H1 (cell line): ENCODE data around the gene GPT2. TPM values are rescaled to one million over a fixed set of nuclear protein-coding genes. Genes with fewer than 3 reads are reported as not detected.

Experiments
- CTCF ChIA-PET: fragments of 300-600 bp; sonication (Branson Sonifier 250); formaldehyde crosslinking; loops from one replicate; lab custom pipeline; 2021; ENCODE audit not compliant: partially characterized antibody; lab: Charles Lee
- POLR2A ChIA-PET: fragments of 300-600 bp; sonication (Branson Sonifier 250); formaldehyde crosslinking; loops from one replicate; lab custom pipeline; 2021; ENCODE audit warnings: inconsistent platforms; ENCODE audit not compliant: partially characterized antibody; lab: Charles Lee
- DNase-seq, 2 experiments: peaks; one replicate each; pipeline versions ENCODE4 v3.0.0 to v3.0.0-alpha.2; 2010 to 2022; ENCODE audit warnings: low spot score in 2 of 2, low read depth in 1 of 2, mixed read lengths in 1 of 2
- FAIRE-seq: peaks from 2 replicates; lab custom pipeline; 2011; peaks lifted over from hg19 to GRCh38; lab: Jason Lieb, UNC
- H2AFZ ChIP-seq: 2 replicates; pipeline ENCODE4 v1.8.1; 2012; ENCODE audit warnings: low read length, inconsistent platforms
- H2AK5ac ChIP-seq: 2 replicates; pipeline ENCODE4 v1.6.1; 2013; ENCODE audit warnings: low read depth, low read length
- H2BK120ac ChIP-seq: replicated peaks from 2 replicates; pipeline ENCODE3; 2013; ENCODE audit warnings: low read depth, low read length, inconsistent platforms
- H2BK12ac ChIP-seq: 2 replicates; pipeline ENCODE4 v1.6.1; 2013; ENCODE audit warnings: low read depth, low read length
- H2BK15ac ChIP-seq: 2 replicates; pipeline ENCODE4 v1.6.1; 2013; ENCODE audit warnings: low read length
- H2BK20ac ChIP-seq: 2 replicates; pipeline ENCODE4 v1.6.1; 2013; ENCODE audit warnings: low read length
- H2BK5ac ChIP-seq: 2 replicates; pipeline ENCODE4 v1.6.1; 2013; ENCODE audit warnings: low read depth, low read length
- H3K14ac ChIP-seq: 2 replicates; pipeline ENCODE4 v1.6.1; 2013; ENCODE audit warnings: inconsistent platforms; ENCODE audit not compliant: insufficient read length
- H3K18ac ChIP-seq: 2 replicates; pipeline ENCODE4 v1.6.1; 2013; ENCODE audit warnings: low read length; ENCODE audit errors: extremely low read depth
- H3K23ac ChIP-seq: 2 replicates; pipeline ENCODE4 v1.6.1; 2013; ENCODE audit warnings: inconsistent platforms; ENCODE audit not compliant: insufficient read length
- H3K23me2 ChIP-seq: 2 replicates; pipeline ENCODE4 v1.6.1; 2013; ENCODE audit warnings: low read depth, low read length
- H3K27ac ChIP-seq: 2 replicates; pipeline ENCODE4 v1.6.1; 2011; ENCODE audit warnings: low read depth, low read length, inconsistent platforms
- H3K27me3 ChIP-seq, 4 experiments: replicated peaks in 1 of 4; 1 replicate in 1 of 4; 2 replicates in 3 of 4; pipeline versions ENCODE4 v1.6.1 to v1.8.1; 2011 to 2013; ENCODE audit warnings: low read length in 3 of 4, mild to moderate bottlenecking in 3 of 4, inconsistent platforms in 2 of 4, mixed read lengths in 2 of 4, moderate library complexity in 1 of 4; ENCODE audit not compliant: control insufficient read depth in 3 of 4, insufficient read depth in 3 of 4; ENCODE audit errors: extremely low read depth in 1 of 4
- H3K36me3 ChIP-seq, 4 experiments: 2 replicates each; pipeline versions ENCODE4 v1.6.1 to v1.8.1; 2011 to 2013; ENCODE audit warnings: mild to moderate bottlenecking in 4 of 4, low read length in 3 of 4, moderate library complexity in 2 of 4, control low read depth in 1 of 4, inconsistent platforms in 1 of 4; ENCODE audit not compliant: insufficient read depth in 4 of 4, control insufficient read depth in 2 of 4
- H3K4ac ChIP-seq: replicated peaks from 2 replicates; pipeline ENCODE3; 2013; ENCODE audit warnings: low read length, low read depth, mixed read lengths, inconsistent platforms; ENCODE audit not compliant: insufficient read length
- H3K4me1 ChIP-seq, 4 experiments: replicated peaks in 1 of 4; 1 replicate in 1 of 4; 2 replicates in 3 of 4; pipeline versions ENCODE4 v1.6.1 to v1.8.1; 2011 to 2013; ENCODE audit warnings: low read length in 3 of 4, inconsistent platforms in 2 of 4, mixed read lengths in 1 of 4; ENCODE audit not compliant: insufficient read depth in 4 of 4, control insufficient read depth in 3 of 4
- H3K4me2 ChIP-seq, 2 experiments: 2 replicates each; pipeline versions ENCODE4 v1.6.1 to v1.8.1; 2011 to 2013; ENCODE audit warnings: low read depth in 2 of 2, low read length in 2 of 2, control low read depth in 1 of 2, inconsistent platforms in 1 of 2, mild to moderate bottlenecking in 1 of 2; ENCODE audit not compliant: insufficient read depth in 1 of 2
- H3K4me3 ChIP-seq, 4 experiments: fragments of 200-600, 300-600 bp in 1 of 4; sonication (generic), shearing (Covaris generic), sonication (Bioruptor Twin) in 1 of 4; 2 replicates each; pipeline versions ENCODE4 v1.5.1 to v1.8.1; 2011 to 2016; ENCODE audit warnings: low read length in 4 of 4, low read depth in 3 of 4, control low read depth in 2 of 4, inconsistent platforms in 2 of 4, mild to moderate bottlenecking in 2 of 4, mixed read lengths in 1 of 4, moderate library complexity in 1 of 4; ENCODE audit not compliant: insufficient read depth in 2 of 4; ENCODE audit errors: extremely low read depth in 1 of 4
- H3K56ac ChIP-seq: replicated peaks from 2 replicates; pipeline ENCODE3; 2013; ENCODE audit warnings: low read depth, mild to moderate bottlenecking, mixed read lengths, low read length, inconsistent platforms; ENCODE audit not compliant: insufficient read length
- H3K79me1 ChIP-seq: 2 replicates; pipeline ENCODE4 v1.6.1; 2013; ENCODE audit warnings: low read depth, low read length, control low read depth
- H3K79me2 ChIP-seq, 2 experiments: 2 replicates each; pipeline versions ENCODE4 v1.6.1 to v1.8.1; 2012 to 2013; ENCODE audit warnings: low read length in 2 of 2, mild to moderate bottlenecking in 2 of 2, inconsistent platforms in 1 of 2; ENCODE audit not compliant: insufficient read depth in 2 of 2, control insufficient read depth in 1 of 2
- H3K9ac ChIP-seq, 4 experiments: replicated peaks in 1 of 4; 1 replicate in 1 of 4; 2 replicates in 3 of 4; pipeline versions ENCODE4 v1.6.1 to v1.8.1; 2011 to 2013; ENCODE audit warnings: low read depth in 3 of 4, low read length in 3 of 4, control low read depth in 2 of 4, mild to moderate bottlenecking in 2 of 4, moderate library complexity in 2 of 4, inconsistent platforms in 1 of 4; ENCODE audit errors: extremely low read depth in 1 of 4
- H3K9me3 ChIP-seq, 2 experiments: 2 replicates each; pipeline versions ENCODE4 v1.6.1 to v1.8.1; 2012 to 2013; ENCODE audit warnings: mild to moderate bottlenecking in 2 of 2, moderate library complexity in 2 of 2, control low read depth in 1 of 2, inconsistent platforms in 1 of 2, low read depth in 1 of 2, low read length in 1 of 2, mixed read lengths in 1 of 2; ENCODE audit not compliant: insufficient read depth in 2 of 2
- H4K20me1 ChIP-seq, 2 experiments: replicated peaks in 1 of 2; 2 replicates each; pipeline versions ENCODE3 to v1.8.1; 2011 to 2013; ENCODE audit warnings: inconsistent platforms in 2 of 2, low read length in 2 of 2, mild to moderate bottlenecking in 1 of 2; ENCODE audit not compliant: insufficient read depth in 2 of 2, control insufficient read depth in 1 of 2
- H4K5ac ChIP-seq: 2 replicates; pipeline ENCODE4 v1.6.1; 2013; ENCODE audit warnings: low read length, low read depth, mixed read lengths, inconsistent platforms; ENCODE audit not compliant: insufficient read length
- H4K8ac ChIP-seq: 2 replicates; pipeline ENCODE4 v1.8.0; 2013; ENCODE audit warnings: mild to moderate bottlenecking, moderate library complexity, low read length, inconsistent platforms; ENCODE audit not compliant: insufficient read depth; ENCODE audit errors: extremely low read depth
- H4K91ac ChIP-seq: replicated peaks from 2 replicates; pipeline ENCODE3; 2013; ENCODE audit warnings: low read length, mixed read lengths, inconsistent platforms; ENCODE audit not compliant: insufficient read length
- ASH2L ChIP-seq: fragments of 200-600, 300-600 bp; sonication (generic); IDR thresholded peaks from one replicate; pipeline ENCODE4 v1.7.1; 2017; ENCODE audit warnings: low read length
- HDAC6 ChIP-seq: IDR thresholded peaks from one replicate; pipeline ENCODE4 v1.7.1; 2012; ENCODE audit warnings: low read depth, mild to moderate bottlenecking, inconsistent platforms, low read length, moderate library complexity
- RNF2 ChIP-seq: fragments of 200-900, 300-1000 bp; sonication (generic); IDR thresholded peaks from 2 replicates; pipeline ENCODE4 v1.7.1; 2016; ENCODE audit warnings: borderline replicate concordance, low read depth, mild to moderate bottlenecking, antibody characterized with exemption, low read length; ENCODE audit not compliant: poor library complexity, severe bottlenecking; ENCODE audit errors: missing control alignments
- SP4 ChIP-seq: IDR thresholded peaks from 2 replicates; pipeline ENCODE4 v1.6.1; 2012; ENCODE audit warnings: low read length, inconsistent platforms
- WGBS, 2 experiments: shearing (Covaris generic) in 1 of 2; methylation state at CpG; one replicate each; pipeline versions ENCODE4 v1.1.6 to v1.1.7; 2013 to 2015; ENCODE audit warnings: low lambda C conversion rate in 2 of 2, mixed read lengths in 2 of 2, inconsistent platforms in 1 of 2, low coverage in 1 of 2, missing lambda C conversion rate in 1 of 2; ENCODE audit not compliant: insufficient replicate concordance in 2 of 2, insufficient coverage in 1 of 2, insufficient read length in 1 of 2; ENCODE audit errors: extremely low coverage in 1 of 2, missing lambda C conversion rate in 1 of 2; 5-methylcytosine and 5-hydroxymethylcytosine counted together
- polyA plus RNA-seq, 7 experiments: library from polyadenylated mRNA; depleted of rRNA in 3 of 7; stranded (reverse) in 5 of 7; unstranded in 2 of 7; fragments of >200 nt in 5 of 7; fragments of 200-250 nt in 2 of 7; gene quantifications; 1 replicate in 5 of 7; 2 replicates in 1 of 7; 4 replicates in 1 of 7; pipeline versions ENCODE4 v1.2.1 to v1.2.3, GENCODE V29; 2011 to 2013; ENCODE audit warnings: missing spikeins in 2 of 7, mixed read lengths in 2 of 7
- total RNA-seq: library from RNA; stranded (reverse); fragmentation: NEBNext Ultra II Directional; extraction: Animal tissue kit (Norgen Biotek cat#: 25700); gene quantifications from 2 replicates; pipeline ENCODE4 v1.2.1, GENCODE V29; 2021
- TF ChIP-seq, protein P1 (sequence below): IDR thresholded peaks from 2 replicates; pipeline ENCODE4 v1.6.1; 2011; ENCODE audit warnings: low read length, improper control_type of control experiment

Gene GPT2
- total and polyA plus RNA-seq, 2 of the 8 experiments (the other 6 are each of a cell fraction or from before 2014, with no cell fraction given) = 71.6 to 94.1 TPM

DNA sequence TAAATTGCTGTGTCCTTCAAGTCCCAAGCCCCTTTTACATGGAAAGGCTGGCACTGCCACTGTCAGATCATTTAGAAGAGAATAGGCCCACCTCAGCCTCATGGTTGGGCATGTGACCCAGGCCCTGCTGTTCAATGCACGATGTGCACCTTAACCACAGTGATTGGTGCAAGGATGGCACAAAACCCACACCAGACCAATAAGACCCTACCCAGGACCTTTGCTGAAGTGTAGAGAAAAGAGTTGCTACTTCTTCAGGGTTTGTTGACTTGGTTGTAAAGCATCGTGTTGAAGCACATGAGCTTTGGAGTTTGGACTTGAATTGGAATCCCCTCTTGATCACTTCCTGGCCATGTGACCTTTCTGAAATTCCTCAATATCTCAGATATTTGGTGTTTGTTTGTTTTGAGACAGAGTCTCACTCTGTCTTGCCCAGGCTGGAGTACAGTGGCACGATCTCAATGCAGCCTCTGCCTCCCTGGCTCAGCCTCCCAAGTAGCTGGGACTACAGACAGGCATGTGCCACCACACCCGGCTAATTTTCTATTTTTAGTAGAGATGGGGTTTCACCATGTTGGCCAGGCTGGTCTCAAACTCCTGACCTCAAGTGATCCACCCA, 64.5 kb downstream of the GPT2 start:
- no peak for FAIRE-seq
- Histone ChIP-seq H3K4me3 (no peak overlapping the region), H3K27ac (no peak overlapping the region), H2BK15ac (no peak overlapping the region), H2AFZ (no peak overlapping the region), H3K4me2 (no peak overlapping the region), H4K91ac (no peak overlapping the region), H3K79me2 (no peaks in the 10 kb centered on the region), H3K9ac (no peak overlapping the region), H2BK5ac (no peak overlapping the region), H4K8ac (no peak overlapping the region), H2BK120ac (no peak overlapping the region), H3K18ac (no peak overlapping the region), H3K27me3 (no peaks in the 10 kb centered on the region), H3K4me1 (no peaks in the 10 kb centered on the region), H4K5ac (no peak overlapping the region), H3K36me3 (no peaks in the 10 kb centered on the region), H3K4ac (no peak overlapping the region), H3K23ac (no peak overlapping the region), H3K14ac (no peak overlapping the region), H2BK20ac (no peak overlapping the region), H2BK12ac (no peak overlapping the region), H4K20me1 (no peaks in the 10 kb centered on the region), H3K56ac (no peak overlapping the region), H3K79me1 (no peaks in the 10 kb centered on the region), H3K9me3 (no peaks in the 10 kb centered on the region), H2AK5ac (no peak overlapping the region), H3K23me2 (no peaks in the 10 kb centered on the region)
- CTCF ChIA-PET = interaction anchor here (0.6 to 1.9 kb wide), 20 partner anchors 8 to 1216 kb away, joined by 3 to 7 read pairs (median 3); no protein-coding TSS in a partner anchor
- WGBS, 2 experiments = 84% methylated on average over 4 of the region's 4 CpGs; no CpG with 5 or more reads in 1 of the 2 experiments
- POLR2A ChIA-PET = interaction anchor here (1.8 to 2.1 kb wide), 2 partner anchors 16 to 24 kb away, joined by 5 to 6 read pairs; no protein-coding TSS in a partner anchor
- DNase-seq = no peak
- TF ChIP-seq SP4 (no peak), RNF2 (no peak), ASH2L (no peak), HDAC6 (no peak)
- TF ChIP-seq, protein P1, sequence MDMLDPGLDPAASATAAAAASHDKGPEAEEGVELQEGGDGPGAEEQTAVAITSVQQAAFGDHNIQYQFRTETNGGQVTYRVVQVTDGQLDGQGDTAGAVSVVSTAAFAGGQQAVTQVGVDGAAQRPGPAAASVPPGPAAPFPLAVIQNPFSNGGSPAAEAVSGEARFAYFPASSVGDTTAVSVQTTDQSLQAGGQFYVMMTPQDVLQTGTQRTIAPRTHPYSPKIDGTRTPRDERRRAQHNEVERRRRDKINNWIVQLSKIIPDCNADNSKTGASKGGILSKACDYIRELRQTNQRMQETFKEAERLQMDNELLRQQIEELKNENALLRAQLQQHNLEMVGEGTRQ = no peak
